IPS-18a (cell line): ENCODE results near the gene EPN1.
"Not testable (repeated sequence)": the region's sequence is repeated elsewhere in the genome, so short reads cannot be mapped to it uniquely, and the experiment has no call there.

ENCODE experiments used
- H3K27ac ChIP-seq: one replicate; pipeline ENCODE4 v1.5.1; 2013; ENCODE audit warnings: low read length
- H3K27me3 ChIP-seq: one replicate; pipeline ENCODE4 v1.6.1; 2013; ENCODE audit warnings: mild to moderate bottlenecking, low read length; ENCODE audit not compliant: control insufficient read depth, insufficient read depth
- H3K36me3 ChIP-seq: one replicate; pipeline ENCODE4 v1.6.1; 2013; ENCODE audit warnings: low read depth, low read length; ENCODE audit not compliant: control insufficient read depth
- H3K4me1 ChIP-seq: one replicate; pipeline ENCODE4 v1.6.1; 2013; ENCODE audit warnings: low read depth, low read length; ENCODE audit not compliant: control insufficient read depth
- H3K4me3 ChIP-seq: one replicate; pipeline ENCODE4 v1.5.1; 2013; ENCODE audit warnings: low read length
- H3K9ac ChIP-seq: one replicate; pipeline ENCODE4 v1.6.1; 2013; ENCODE audit warnings: mild to moderate bottlenecking, low read length, moderate library complexity
- H3K9me3 ChIP-seq: one replicate; pipeline ENCODE4 v1.6.1; 2013; ENCODE audit warnings: low read depth, low read length; ENCODE audit not compliant: control insufficient read depth

EPN1 gene

GRCh38 chr19:55704494-55705245 is 29.6 kb downstream of the EPN1 start:
- no peaks in the 10 kb centered on the region for H3K36me3 ChIP-seq
- no peaks in the 10 kb centered on the region for H3K27me3 ChIP-seq
- H3K4me3 ChIP-seq, result no peak overlapping the region
- H3K27ac ChIP-seq, result no peak overlapping the region
- no peak overlapping the region for H3K9ac ChIP-seq
- H3K4me1 ChIP-seq, result no peaks in the 10 kb centered on the region
- peaks cover 26% of the 10 kb centered on the region for H3K9me3 ChIP-seq

- no peaks in the 10 kb centered on the region for H3K27me3 ChIP-seq
- H3K27ac ChIP-seq, result no peak overlapping the region
- no peak overlapping the region for H3K4me3 ChIP-seq
- H3K36me3 ChIP-seq, result no peaks in the 10 kb centered on the region
- no peak overlapping the region for H3K9ac ChIP-seq
- H3K9me3 ChIP-seq, result peaks cover 28% of the 10 kb centered on the region
- no peaks in the 10 kb centered on the region for H3K4me1 ChIP-seq
Observed at GRCh38 chr19:55705972-55706371, 30.9 kb downstream of the EPN1 start.

GRCh38 chr19:55711719-55712118 is 36.7 kb downstream of the EPN1 start:
- Histone ChIP-seq H3K9me3 (peaks cover 48% of the 10 kb centered on the region), H3K36me3 (no peaks in the 10 kb centered on the region), H3K4me1 (no peaks in the 10 kb centered on the region), H3K27ac (no peak overlapping the region), H3K9ac (no peak overlapping the region), H3K4me3 (no peak overlapping the region), H3K27me3 (no peaks in the 10 kb centered on the region)

GRCh38 chr19:55712804-55713631 is 38.0 kb downstream of the EPN1 start:
- Histone ChIP-seq H3K27ac (no peak overlapping the region), H3K4me3 (no peak overlapping the region), H3K9ac (no peak overlapping the region), H3K36me3 (no peaks in the 10 kb centered on the region), H3K4me1 (no peaks in the 10 kb centered on the region), H3K27me3 (no peaks in the 10 kb centered on the region), H3K9me3 (peaks cover 45% of the 10 kb centered on the region)

GRCh38 chr19:55716531-55716930 is 41.5 kb downstream of the EPN1 start:
- H3K27ac ChIP-seq, result no peak overlapping the region
- no peaks in the 10 kb centered on the region for H3K27me3 ChIP-seq
- no peaks in the 10 kb centered on the region for H3K4me1 ChIP-seq
- H3K9me3 ChIP-seq, result peaks cover 52% of the 10 kb centered on the region
- no peak overlapping the region for H3K4me3 ChIP-seq
- no peak overlapping the region for H3K9ac ChIP-seq
- H3K36me3 ChIP-seq, result no peaks in the 10 kb centered on the region

GRCh38 chr19:55717251-55717650 is 42.2 kb downstream of the EPN1 start:
- Histone ChIP-seq H3K36me3 (no peaks in the 10 kb centered on the region), H3K4me1 (no peaks in the 10 kb centered on the region), H3K4me3 (no peak overlapping the region), H3K9me3 (peaks cover 56% of the 10 kb centered on the region), H3K9ac (no peak overlapping the region), H3K27me3 (no peaks in the 10 kb centered on the region), H3K27ac (no peak overlapping the region)

GRCh38 chr19:55717879-55718711 is 43.1 kb downstream of the EPN1 start:
- not testable (repeated sequence) for H3K9ac ChIP-seq, H3K4me3 ChIP-seq, H3K27ac ChIP-seq, H3K36me3 ChIP-seq, H3K4me1 ChIP-seq, H3K27me3 ChIP-seq
- H3K9me3 ChIP-seq, result peaks cover 57% of the 10 kb centered on the region

GRCh38 chr19:55720214-55720746 is 45.3 kb downstream of the EPN1 start:
- H3K9ac ChIP-seq, result no peak overlapping the region
- H3K4me3 ChIP-seq, result no peak overlapping the region
- no peaks in the 10 kb centered on the region for H3K27me3 ChIP-seq
- H3K36me3 ChIP-seq, result no peaks in the 10 kb centered on the region
- H3K4me1 ChIP-seq, result no peaks in the 10 kb centered on the region
- peaks cover 56% of the 10 kb centered on the region for H3K9me3 ChIP-seq
- H3K27ac ChIP-seq, result no peak overlapping the region

- H3K9ac ChIP-seq, result no peak overlapping the region
- H3K27me3 ChIP-seq, result no peaks in the 10 kb centered on the region
- peaks cover 56% of the 10 kb centered on the region for H3K9me3 ChIP-seq
Observed at GRCh38 chr19:55720801-55721200, 45.8 kb downstream of the EPN1 start.

GRCh38 chr19:55723491-55723890 is 48.5 kb downstream of the EPN1 start:
- no peak overlapping the region for H3K4me3 ChIP-seq
- H3K9me3 ChIP-seq, result peaks cover 60% of the 10 kb centered on the region
- no peaks in the 10 kb centered on the region for H3K36me3 ChIP-seq
- H3K27ac ChIP-seq, result no peak overlapping the region
- H3K4me1 ChIP-seq, result no peaks in the 10 kb centered on the region
- no peaks in the 10 kb centered on the region for H3K27me3 ChIP-seq
- no peak overlapping the region for H3K9ac ChIP-seq

More at GRCh38 chr19:55720801-55721200, 45.8 kb downstream of the EPN1 start:
- Histone ChIP-seq H3K4me3 (no peak overlapping the region), H3K36me3 (no peaks in the 10 kb centered on the region), H3K27ac (no peak overlapping the region), H3K4me1 (no peaks in the 10 kb centered on the region)

GRCh38 chr19:55730378-55730777 is 55.4 kb downstream of the EPN1 start:
- H3K4me1 ChIP-seq, result not testable (repeated sequence)

More at GRCh38 chr19:55730378-55730777, 55.4 kb downstream of the EPN1 start:
- H3K9me3 ChIP-seq, result peaks cover 49% of the 10 kb centered on the region
- H3K27me3 ChIP-seq, H3K9ac ChIP-seq, H3K27ac ChIP-seq, H3K4me3 ChIP-seq, H3K36me3 ChIP-seq: not testable (repeated sequence)
